NCI-H526 (cell line): ENCODE measurements around the gene TAS1R1.
A peak's percentile ranks its signal among the peaks of the same experiment; 100 is the strongest.

Experiments
- DNase-seq, 2 experiments: peaks; one replicate each; lab custom pipeline; 2025; lab: John Stamatoyannopoulos, UW

The TAS1R1 gene

GRCh38 chr1:6554907-6555778 is at the start of gene TAS1R1:
Gene TAS1R1 (plus strand): TSS chr1:6555307. CDS start chr1:6555374, 67 bp downstream.
- peak; percentile 60 to 69 for DNase-seq

DNA sequence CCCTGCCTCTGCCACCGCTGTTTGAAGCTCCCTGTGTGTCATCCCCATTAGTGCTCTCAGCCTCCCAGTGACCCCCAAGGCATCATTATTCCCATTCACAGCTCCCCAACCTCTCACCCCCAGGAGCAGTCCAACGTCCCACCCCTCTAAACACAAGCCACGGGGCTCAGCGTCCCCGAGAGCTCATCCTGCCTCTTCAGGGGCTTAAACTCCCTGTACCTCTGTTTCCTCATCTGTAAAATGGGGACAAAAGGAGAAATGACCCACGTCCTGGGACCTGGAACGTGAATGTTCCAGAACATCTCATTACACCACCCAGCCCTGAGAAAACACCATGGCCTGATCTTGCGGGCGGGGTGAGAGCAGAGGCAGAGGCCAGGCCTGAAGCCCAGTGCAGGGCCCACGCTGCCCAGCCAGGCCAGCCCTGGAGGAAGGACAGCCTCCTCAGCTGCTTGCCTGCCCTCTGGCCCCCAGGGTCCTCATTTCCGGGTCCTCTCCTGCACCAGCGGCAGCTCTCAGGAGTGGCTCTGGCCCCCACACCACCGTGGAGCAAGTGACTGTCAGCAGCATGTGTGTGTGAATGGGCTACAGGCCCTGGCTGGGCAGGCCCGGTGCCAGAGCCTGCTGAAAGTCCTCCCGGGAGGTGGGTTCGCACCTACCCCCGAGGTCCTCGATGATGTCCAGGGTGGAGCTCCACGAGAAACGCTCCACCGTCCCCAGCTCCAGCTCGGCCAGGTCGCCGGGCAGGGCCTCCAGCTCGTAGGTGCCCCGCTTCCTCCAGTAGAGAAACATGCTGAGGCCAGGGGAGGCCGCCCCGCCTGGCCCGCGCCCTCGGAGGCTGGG is 49.5 kb upstream of the TAS1R1 start:
- DNase-seq: no peak

GRCh38 chr1:6506210-6507036 is 48.7 kb upstream of the TAS1R1 start:
- DNase-seq: no peak

DNA sequence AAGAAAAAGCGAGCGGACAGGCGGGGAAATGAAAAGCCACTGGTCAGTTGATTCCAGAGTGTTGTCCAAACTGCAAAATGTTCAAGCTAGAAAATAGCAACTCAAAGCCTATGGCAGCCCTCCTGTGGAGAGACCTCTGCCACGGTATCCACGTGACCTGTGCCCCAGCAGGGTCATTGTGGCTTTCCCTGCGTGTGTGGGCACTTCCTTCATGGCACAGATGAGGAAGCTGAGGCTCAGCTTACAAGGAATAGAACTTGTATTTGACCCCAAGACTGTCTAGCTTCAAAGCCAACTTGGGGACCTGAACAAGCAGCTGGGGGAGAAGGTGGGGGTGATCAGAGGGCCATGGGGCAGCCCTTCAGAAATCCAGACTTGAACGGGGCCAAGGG is 48.1 kb upstream of the TAS1R1 start:
- no peak for DNase-seq

DNA sequence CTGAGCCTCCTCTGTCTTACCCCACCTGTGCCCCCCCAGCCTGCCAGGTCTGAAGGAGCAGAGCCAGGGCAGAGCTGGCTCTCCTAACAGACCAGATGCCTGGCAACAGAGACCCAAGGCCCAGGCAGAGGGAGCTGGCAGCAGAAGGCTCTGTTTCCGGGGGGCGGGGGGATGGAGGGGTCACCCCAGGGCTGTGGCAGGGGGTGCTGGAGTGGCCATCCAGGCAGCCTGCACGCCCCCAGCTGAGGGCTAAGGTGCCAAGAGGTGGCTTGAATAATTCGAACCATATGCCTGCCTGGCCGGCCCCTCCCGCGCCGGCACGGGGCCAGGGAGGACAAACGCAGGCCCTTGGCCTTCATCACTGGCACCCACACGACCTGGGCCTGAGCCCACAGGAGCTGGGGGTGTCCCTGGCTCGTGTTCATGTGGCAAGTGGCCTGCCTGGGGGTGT is 47.6 kb upstream of the TAS1R1 start:
- DNase-seq: no peak

GRCh38 chr1:6508154-6508815 is 46.8 kb upstream of the TAS1R1 start:
- no peak for DNase-seq

DNA sequence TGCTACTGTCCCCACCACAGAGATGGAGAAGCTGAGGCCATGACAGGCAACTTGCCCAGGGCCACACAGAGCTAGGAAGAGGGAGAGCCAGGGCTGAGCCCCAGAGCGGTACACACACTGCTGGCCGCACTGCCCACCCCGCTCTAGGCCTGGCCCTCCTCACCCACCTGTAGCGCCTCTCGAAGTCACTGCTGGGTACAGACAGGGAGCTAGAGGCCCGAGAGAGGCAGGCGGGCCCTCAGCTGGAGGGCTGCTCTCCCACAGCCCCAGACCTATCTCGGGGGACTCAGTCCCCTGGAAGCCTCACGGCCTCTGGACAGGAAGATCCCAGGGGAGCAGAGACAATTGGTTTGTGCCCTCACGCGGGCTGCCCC is 46.3 kb upstream of the TAS1R1 start:
- no peak for DNase-seq

- no peak for DNase-seq
Measured at GRCh38 chr1:6509220-6509918, 45.7 kb upstream of the TAS1R1 start.

DNA sequence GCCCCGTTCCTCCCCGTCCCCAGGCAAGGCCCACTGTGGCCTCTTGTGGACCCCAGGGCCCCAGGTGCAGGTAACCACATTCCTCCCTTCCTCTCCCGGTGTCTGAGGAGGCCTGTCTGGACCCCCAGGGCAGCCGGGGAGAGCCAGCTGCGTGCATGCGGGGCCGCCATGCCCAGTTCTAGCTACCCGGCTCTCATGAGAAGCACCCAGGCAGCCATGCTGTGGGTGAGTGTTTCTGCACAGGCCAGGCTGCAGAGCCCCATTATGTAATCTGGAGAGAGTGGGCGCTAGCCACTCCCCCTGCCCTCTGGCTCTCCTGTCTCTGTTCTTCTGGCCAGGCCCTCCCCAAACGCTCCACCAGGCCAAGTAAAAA is 45.2 kb upstream of the TAS1R1 start:
- no peak for DNase-seq

GRCh38 chr1:6510493-6510892 is 44.6 kb upstream of the TAS1R1 start:
- no peak for DNase-seq

- no peak for DNase-seq
Measured at GRCh38 chr1:6511056-6511455, 44.1 kb upstream of the TAS1R1 start.

DNA sequence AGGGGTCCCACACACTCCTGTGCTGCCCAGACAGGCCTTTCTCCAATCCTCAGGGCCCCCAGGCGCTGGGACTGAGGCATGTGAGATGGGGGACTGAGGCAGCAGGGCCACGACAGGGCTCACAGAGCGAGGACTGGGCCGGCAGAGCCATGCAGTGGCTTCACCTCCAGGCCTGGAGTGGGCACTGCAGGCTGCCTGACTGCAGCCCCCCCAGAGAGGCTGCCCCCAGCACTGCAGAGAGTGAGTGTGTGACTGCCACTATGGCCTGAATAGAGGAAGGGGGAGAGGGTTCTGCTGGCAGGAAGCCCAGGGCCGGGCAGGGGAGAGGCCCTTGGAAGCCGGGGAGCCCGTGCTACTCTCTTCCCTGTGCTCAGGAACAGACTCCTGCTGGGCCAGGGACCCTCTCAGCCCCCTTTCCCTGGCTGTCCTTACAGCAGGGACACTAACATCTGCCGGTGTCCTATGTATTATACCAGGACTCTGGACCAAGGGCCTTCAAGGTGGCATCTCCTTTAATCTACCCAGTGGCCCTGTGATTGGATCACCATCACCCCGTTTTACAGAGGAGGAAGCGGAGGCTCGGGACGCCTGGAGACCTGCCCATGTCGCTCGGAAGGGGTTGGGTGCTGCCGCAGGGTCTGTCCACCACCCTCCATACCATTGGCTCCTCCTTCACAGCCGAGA is 43.4 kb upstream of the TAS1R1 start:
- no peak for DNase-seq

GRCh38 chr1:6512245-6512907 is 42.7 kb upstream of the TAS1R1 start:
- DNase-seq: no peak

GRCh38 chr1:6512908-6513280 is 42.2 kb upstream of the TAS1R1 start:
- DNase-seq: no peak

DNA sequence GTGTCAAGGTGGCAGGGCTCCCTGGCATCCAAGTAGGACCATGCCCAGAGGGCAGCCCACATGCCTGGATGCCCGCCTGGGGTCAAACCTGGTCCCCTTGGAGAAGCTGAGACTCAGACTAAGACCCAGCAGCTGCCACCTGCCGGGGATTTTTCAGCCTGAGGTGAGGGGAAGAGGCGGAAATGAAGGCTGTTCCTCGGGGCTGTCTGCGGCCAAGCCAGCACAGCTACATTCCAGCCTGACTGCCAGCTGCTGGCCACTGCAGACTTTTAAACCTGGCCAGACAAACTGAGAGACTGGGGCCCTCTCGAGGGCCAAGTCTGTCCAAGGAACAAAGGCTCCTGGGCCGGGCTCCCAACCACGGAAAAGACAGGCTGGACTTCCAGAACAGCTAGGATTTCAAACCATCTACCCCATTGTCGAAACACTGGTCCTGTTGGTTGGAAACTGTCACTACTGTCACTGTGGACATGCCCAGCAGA is 41.7 kb upstream of the TAS1R1 start:
- peak in 1 of 2 experiments; percentile 32 for DNase-seq

GRCh38 chr1:6515771-6516170 is 39.3 kb upstream of the TAS1R1 start:
- no peak for DNase-seq

DNA sequence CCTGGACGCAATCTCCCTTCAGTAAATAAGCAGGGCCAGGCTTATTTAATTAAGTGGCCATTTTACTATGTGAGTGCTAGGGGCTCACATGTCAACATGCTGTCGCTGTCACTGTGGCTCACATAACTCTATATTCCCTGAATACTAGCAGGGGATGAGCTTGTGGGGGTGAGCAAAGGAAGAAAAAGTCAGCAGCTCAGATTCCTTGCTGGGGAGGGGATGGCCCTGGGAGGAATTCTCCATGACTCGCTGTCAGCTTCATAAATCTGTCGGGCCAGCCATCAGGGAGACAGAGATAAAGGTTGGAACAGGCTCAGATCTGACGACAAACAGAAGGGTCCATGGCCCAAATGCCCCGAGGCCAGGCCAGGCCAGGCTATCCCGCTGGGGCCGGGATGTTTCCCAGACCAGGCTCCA is 37.7 kb upstream of the TAS1R1 start:
- no peak for DNase-seq

DNA sequence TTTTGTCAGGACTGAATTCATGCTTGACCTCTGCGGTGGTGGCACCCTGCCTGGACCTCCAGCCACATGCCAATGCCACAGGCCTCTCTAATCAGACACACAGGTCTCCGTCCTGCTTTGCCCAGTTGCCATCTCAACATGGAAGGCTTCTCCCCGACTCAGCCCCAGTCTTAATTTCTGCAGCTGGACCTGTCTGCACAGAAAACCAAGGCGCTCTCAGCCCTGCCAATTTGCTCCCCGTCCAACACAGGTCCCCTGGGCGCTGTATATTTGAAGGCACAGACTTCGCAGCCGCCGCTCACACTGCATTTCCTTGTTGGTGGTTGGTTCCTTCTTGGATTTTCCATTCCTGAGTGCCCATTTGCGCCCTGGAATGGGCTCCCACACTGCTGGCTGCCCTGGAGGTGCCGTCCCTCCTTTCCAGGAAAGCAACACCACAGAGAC is 35.6 kb upstream of the TAS1R1 start:
- peak; percentile 76 to 84 for DNase-seq

GRCh38 chr1:6519935-6520671 is 35.0 kb upstream of the TAS1R1 start:
- DNase-seq: peak; percentile 85 to 94
